ENCODE results near the gene BBS10. TPM values are rescaled to one million over a fixed set of nuclear protein-coding genes. Genes with fewer than 3 reads are reported as not detected.
"Not testable (repeated sequence)": the region's sequence is repeated elsewhere in the genome, so short reads cannot be mapped to it uniquely, and the experiment has no call there.

Gene BBS10
- 7.0 and 8.9 TPM in 2 replicates for total RNA-seq (2014; rRNA removed; shearing (Covaris generic))

- DNase-seq (ENCODE audit: low read depth) = peak; percentile 91
These were observed at the start of gene BBS10 for GRCh38 chr12:76348079-76348901. TSS of gene BBS10 (minus strand) at chr12:76348415. CDS start at chr12:76348358, 57 bp downstream.

GRCh38 chr12:76391461-76391860, 43.2 kb upstream of the BBS10 start:
- no peak for DNase-seq (ENCODE audit: low read depth)

- DNase-seq (ENCODE audit: low read depth) = no peak
These were observed 39.4 kb upstream of the BBS10 start for GRCh38 chr12:76387614-76388013.

DNA sequence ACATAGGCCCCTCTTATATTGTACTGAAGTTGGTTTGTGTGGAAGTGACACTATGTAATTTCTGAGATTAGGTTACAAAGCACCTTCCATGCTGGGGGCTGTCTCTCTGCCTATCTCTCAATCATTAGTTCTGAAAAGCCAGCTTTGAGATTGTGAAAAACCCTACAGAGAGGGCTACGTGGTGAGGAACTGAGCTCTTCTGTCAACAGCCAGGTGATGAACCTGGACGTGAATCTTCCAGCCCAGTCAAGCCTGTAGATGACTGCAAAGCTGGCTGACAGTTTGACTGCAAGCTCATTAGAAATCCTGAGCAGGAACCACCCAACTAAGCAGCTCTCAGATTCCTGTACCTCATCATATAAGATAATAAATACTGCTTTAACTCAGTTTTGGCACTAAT, 36.3 kb upstream of the BBS10 start:
- DNase-seq (ENCODE audit: low read depth) = no peak

- no peak for DNase-seq (ENCODE audit: low read depth)
These were observed 35.8 kb upstream of the BBS10 start for GRCh38 chr12:76383988-76384387.

GRCh38 chr12:76379261-76379660, 31.0 kb upstream of the BBS10 start:
- DNase-seq (ENCODE audit: low read depth) = no peak

- not testable (repeated sequence) for DNase-seq (ENCODE audit: low read depth)
These were observed 28.7 kb upstream of the BBS10 start for GRCh38 chr12:76376876-76377275.

DNA sequence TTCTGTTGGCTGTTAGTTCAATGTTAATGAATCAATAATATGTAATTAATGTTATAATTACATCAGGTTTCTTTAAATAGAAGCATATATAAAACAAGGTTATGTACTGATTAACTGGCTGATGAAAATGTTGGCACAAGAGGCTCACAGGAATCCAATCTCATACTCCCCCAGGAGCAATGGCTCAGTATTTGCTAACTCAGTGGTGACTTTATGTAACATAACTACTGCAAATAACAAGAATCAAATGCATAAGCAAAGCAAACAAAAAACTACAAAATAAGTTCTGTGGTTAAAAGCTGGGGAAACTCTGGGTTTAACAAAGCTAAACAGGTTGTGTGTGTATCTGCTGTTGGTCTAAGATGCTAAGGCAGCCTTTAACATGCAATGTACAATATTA, 27.7 kb upstream of the BBS10 start:
- no peak for DNase-seq (ENCODE audit: low read depth)

DNA sequence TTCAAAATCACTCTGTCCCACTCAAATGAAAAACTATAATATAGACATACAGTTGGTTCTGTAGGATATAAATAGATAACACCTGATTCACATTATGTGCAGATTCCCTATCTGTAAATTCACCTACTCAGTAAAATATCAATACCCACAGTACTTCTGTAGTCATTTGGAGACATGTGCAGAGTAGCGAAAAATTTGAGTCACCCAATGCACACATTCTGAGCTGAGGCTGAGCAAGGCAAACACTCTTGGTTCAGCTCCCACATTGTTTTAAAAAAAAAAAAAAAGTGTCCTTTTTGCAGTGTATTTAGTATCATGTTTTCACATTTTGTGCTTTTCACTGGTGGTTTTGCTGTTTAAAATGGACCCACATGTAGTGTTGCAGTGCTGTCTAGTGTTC, 27.3 kb upstream of the BBS10 start:
- DNase-seq (ENCODE audit: low read depth) = no peak

DNA sequence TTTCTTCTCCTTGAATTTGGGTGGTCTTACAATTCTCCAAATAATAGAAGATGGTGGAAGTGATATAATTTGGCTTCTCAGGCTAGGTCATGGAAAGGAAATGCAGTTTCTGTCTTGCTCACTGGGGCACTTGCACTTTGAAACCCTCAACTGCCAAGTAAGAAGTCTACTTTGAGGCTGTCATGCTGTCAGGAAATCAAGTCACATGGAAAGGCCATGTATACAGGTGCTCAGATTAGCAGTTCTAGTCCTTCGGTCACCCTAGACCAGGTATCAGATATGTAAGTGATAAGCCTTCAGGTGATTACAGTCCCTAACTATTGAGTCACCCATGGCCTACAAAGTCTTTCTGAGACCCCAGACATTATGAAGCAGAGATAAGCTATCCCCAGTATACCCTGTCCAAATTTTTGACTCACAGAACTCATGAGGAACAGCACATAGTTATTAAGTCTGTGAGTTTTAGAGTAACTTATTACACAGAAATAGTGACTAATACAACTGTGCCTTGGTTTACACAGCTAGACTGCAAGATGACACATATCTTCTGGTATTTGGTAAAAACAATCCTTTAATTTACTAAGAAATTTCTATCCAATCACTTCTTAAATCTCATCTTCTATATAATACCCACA, 26.3 kb upstream of the BBS10 start:
- peak; percentile 24 for DNase-seq (ENCODE audit: low read depth)

DNA sequence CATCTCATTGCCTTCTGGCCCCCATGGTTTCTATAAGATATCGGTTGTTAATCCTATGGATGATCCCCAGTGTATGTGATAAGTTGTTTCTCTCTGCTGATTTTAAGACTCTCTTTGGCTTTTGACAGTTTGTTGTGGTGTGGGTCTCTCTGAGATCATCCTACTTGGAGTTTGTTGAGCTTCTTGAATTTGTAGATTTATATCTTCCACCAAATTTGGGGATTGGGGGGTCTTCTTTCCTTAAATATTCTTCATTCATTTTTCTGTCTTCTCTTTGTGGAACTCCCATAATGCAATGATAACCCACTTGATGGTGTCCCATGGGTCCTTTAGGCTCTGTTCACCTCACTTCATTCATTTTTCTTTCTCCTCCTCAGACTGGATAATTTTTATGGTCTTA, 20.0 kb upstream of the BBS10 start:
- DNase-seq (ENCODE audit: low read depth) = no peak

DNA sequence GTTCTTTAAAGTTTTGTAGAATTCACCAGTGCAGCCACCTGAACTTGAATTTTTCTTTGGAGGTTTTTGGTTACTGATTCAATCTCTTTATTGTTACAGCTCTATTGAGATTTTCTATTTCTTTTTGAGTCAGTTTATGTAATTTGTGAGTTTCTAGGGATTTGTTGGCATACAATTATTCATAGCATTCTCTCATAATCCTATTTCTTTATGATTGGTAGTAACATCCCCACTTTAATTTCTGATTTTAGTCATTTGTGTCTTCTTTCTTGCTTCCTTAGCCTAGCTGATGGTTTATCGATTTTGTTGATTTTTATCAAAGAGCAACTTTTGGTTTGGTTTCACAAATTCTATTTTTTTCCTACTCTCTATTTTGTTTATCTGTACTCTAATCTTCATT, 17.9 kb upstream of the BBS10 start:
- no peak for DNase-seq (ENCODE audit: low read depth)

GRCh38 chr12:76364131-76364530, 15.9 kb upstream of the BBS10 start:
- not testable (repeated sequence) for DNase-seq (ENCODE audit: low read depth)

DNA sequence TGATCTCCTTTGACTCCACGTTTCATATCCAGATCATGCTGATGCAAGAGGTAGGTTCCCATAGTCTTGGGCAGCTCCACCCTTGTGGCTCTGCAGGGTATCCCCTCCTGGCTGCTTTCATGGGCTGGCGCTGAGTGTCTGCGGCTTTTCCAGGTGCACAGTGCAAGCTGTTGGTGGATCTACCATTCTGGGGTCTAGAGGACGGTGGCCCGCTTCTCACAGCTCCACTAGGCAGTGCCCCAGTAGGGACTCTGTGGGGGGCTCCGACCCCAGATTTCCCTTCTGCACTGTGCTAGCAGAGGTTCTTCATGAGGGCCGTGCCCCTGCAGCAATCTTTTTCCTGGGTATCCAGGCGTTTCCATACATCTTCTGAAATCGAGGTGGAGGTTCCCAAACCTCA, 12.1 kb upstream of the BBS10 start:
- DNase-seq (ENCODE audit: low read depth) = no peak

GRCh38 chr12:76356071-76356470, 7.9 kb upstream of the BBS10 start:
- no peak for DNase-seq (ENCODE audit: low read depth)

GRCh38 chr12:76346798-76347420, 1.3 kb downstream of the BBS10 start:
- peak; percentile 73 for DNase-seq (ENCODE audit: low read depth)

GRCh38 chr12:76346236-76346635, 2.0 kb downstream of the BBS10 start:
- no peak for DNase-seq (ENCODE audit: low read depth)

DNA sequence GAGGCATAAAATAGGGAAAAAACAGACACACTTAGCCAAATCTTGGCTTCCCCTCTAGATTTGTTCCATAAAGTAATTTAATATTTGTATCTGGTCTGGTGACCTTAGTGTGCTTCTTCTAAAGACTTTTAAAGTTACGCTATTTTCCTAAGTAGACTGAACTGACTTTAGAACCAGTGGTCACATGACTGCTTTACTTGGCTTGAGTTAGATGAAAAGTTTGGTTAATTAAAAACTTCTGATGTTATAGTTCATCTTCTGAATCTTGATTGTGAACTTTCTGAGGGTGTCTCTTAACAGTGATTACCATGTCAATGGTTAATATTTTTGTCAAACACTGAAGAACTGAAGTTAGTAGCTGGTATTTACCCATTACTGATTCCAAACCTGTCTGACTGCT, 2.6 kb downstream of the BBS10 start:
- DNase-seq (ENCODE audit: low read depth) = no peak

DNA sequence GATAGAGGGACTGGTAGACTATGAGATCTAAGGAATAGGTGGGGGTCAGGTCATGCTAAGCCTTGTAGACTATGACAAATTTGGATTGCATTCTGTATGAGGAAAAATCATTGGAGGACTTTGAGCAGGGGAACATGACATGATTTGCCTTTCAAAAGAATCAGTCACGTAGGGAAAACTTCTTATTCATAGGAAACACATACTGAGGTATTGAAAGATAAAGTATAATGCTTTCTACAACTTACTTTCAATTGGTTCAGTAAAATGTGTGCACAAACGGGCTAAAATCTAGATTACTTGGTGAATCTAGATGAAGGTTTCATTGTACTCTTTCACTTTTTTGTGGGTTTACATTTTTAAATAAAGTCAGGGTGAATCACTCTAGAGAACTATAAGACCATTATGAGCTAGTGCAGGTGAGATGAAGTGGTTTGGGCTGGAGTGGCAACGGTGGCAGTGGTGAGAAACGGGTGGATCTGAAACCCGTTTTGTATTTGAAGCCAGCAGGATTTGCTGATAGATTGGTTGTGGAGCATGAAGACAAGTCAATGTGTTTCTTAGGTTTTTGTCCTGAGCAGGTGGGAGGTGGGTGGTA, 6.7 kb downstream of the BBS10 start:
- DNase-seq (ENCODE audit: low read depth) = peak; percentile 15

DNA sequence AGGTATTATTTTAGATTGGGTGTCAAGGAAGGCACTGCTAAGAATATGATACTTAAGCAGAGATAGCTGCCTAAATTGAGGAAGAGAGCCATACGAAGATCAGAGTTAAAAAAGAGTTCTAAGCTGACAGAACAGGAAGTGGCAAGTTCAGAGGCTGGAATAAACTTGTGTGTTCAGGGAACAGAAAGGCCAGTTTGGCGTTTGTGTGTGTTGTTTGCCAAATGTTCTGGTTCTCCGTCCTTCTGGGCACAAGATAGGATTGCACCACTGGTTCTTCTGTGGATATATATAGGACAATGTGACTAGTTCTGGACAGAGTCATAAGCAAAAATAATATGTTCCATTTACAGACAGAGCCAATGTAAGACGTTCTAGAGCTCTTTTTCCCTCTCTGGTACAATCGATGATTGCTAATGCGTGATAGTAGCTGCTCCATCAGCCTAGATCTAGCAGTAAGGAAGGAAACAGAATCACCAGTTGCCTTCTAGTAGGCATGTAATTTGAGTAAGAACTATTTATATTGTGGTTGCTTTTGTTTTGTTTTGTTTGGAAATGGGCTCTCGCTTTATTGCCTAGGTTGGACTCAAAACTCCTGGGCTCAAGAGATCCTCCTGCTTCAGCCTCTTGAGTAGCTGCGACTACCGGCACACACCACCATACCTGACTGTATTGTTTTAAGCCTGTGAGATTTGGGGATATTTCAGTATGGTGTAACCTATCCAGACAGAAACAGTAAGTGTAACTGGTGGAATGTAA, 7.4 kb downstream of the BBS10 start:
- DNase-seq (ENCODE audit: low read depth) = peak; percentile 40

GRCh38 chr12:76337583-76337982, 10.6 kb downstream of the BBS10 start:
- DNase-seq (ENCODE audit: low read depth) = peak; percentile 67

DNA sequence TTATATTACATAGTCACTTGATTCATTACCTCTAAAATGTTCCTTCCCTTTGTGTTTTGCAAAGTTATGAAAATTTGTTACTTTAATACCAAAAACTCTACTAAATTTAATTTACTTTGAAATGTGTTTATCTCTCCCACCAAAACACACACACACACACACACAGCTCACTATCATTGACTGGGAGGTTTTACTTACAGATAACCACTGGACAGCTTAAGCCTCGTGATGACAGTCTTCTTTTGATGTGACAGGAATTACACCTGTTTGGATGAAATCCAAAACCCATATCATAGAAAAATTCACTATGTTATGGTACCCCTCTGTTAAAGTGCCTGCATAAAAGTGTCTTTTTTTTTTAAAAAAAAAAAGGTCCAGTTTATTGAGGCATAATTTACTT, 15.6 kb downstream of the BBS10 start:
- DNase-seq (ENCODE audit: low read depth) = no peak

Measured in M059J (cell line).